Pancreas (tissue), 10 donors: ENCODE data around the gene SIAH3. TPM values are rescaled to one million over a fixed set of nuclear protein-coding genes. Genes with fewer than 3 reads are reported as not detected.

Source experiments
- ATAC-seq, 4 donors: fragments of 200-7000 bp; cut with Tn5 transposase; one replicate each; pipeline versions ENCODE4 v1.8.0 to v1.9.1; 2020; ENCODE audit warnings: mild to moderate bottlenecking in 4 of 4, moderate library complexity in 4 of 4
- DNase-seq, 6 donors: peaks; one replicate each; pipeline ENCODE4 v3.0.0-alpha.2; 2020
- FAIRE-seq: peaks from 2 replicates; lab custom pipeline; 2012; peaks lifted over from hg19 to GRCh38; lab: Jason Lieb, UNC
- H3K27ac ChIP-seq, 4 donors: fragments of 200-600 bp; sonication (generic); 1 replicate in 3 of 4; 2 replicates in 1 of 4; pipeline versions ENCODE4 v1.5.0 to v1.8.0; 2020
- H3K27me3 ChIP-seq, 4 donors: fragments of 200-600 bp; one replicate each; pipeline ENCODE4 v1.8.0; 2021
- H3K36me3 ChIP-seq, 3 donors: fragments of 200-600 bp; sonication (generic) in 1 of 3; one replicate each; pipeline versions ENCODE4 v1.5.0 to v1.8.0; 2020 to 2021
- H3K4me1 ChIP-seq, 3 donors: fragments of 200-600 bp; one replicate each; pipeline ENCODE4 v1.8.0; 2021
- H3K4me3 ChIP-seq, 4 donors: fragments of 200-600 bp; sonication (generic) in 2 of 4; one replicate each; pipeline versions ENCODE4 v1.5.0 to v1.8.0; 2020 to 2021
- H3K9me3 ChIP-seq, 4 donors: fragments of 200-600 bp; one replicate each; pipeline ENCODE4 v1.8.0; 2021
- WGBS, 2 donors: extraction: QIAGEN DNeasy Blood & Tissue Kit; methylation state at CpG; one replicate each; pipeline ENCODE4 v1.1.7; 2013; 5-methylcytosine and 5-hydroxymethylcytosine counted together
- intact Hi-C, 3 donors: fragments of 100-400 bp; cut with DNase I; formaldehyde crosslinking; loops; one replicate each; pipeline versions ENCODE4 v1.11.1 to v1.14.2; 2022
- polyA plus RNA-seq, 2 donors: library from polyadenylated mRNA; stranded (reverse); fragments of 200-250 nt; gene quantifications; one replicate each; pipeline ENCODE4 v1.2.3, GENCODE V29; 2013
- total RNA-seq, 6 donors: library from RNA; stranded (reverse); fragmentation: NEBNext Ultra II Directional in 4 of 6; extraction: Animal tissue kit (Norgen Biotek cat#: 25700) in 4 of 6; gene quantifications; one replicate each; pipeline versions ENCODE4 v1.2.1 to v1.2.4, GENCODE V29; 2021 to 2023
- TF ChIP-seq, protein P1 (sequence below), 4 donors: fragments of 200-600 bp; sonication (generic) in 3 of 4; IDR thresholded peaks; one replicate each; pipeline versions ENCODE4 v1.5.0 to v1.8.0; 2021; ENCODE audit warnings: antibody characterized with exemption in 4 of 4
- donor health status: healthy with polysubstance abuse.
- donor health status: DM: no; HTN: no; CAD: no; lungs with moderate emphysema.
- donor health status: DM: no; HTN: no; CAD: no.
- donor health status: control.
- donor health status: control.
- donor health status: Bipolar disorder and iron deficiency.
- donor health status: DM: yes; HTN: yes; CAD: no.
- donor health status: DM: no; HTN: no; CAD: no.
- donor health status: DM: no; HTN: no; CAD: no.
- donor health status: DM: yes; HTN: yes; CAD: no.

The SIAH3 gene
- total and polyA plus RNA-seq, 8 donors: 0.03 TPM; not detected in 7

DNA sequence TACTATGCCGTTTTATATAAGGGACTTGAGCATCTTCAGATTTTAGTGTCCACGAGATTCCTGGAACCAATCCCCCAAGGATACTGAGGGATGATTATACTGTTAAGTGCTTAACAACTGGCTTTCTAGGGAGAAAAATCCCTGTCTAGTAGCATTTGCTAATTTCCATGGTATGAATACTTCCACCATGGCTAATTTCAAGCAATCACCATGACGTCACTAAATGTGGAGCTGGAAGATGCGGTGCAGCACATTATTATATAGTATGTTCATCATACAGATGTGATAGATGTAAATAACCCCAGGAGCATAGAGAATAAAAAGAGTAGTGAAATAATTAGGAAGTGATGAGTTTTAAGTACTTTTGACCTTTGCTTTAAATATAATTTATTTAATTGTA lies 72.7 kb downstream of the SIAH3 start:
- Histone ChIP-seq H3K27ac (no peak overlapping the region), H3K4me3 (no peak overlapping the region), H3K36me3 (no peaks in the 10 kb centered on the region), H3K9me3 (no peaks in the 10 kb centered on the region), H3K4me1 (peaks cover 0 to 9% (median 0%) of the 10 kb centered on the region in 3 donors), H3K27me3 (peaks cover 0 to 3% (median 0%) of the 10 kb centered on the region in 4 donors)
- intact Hi-C loops: no loop called here
- DNase-seq (no peak), FAIRE-seq (no peak), ATAC-seq (no peak)
- TF ChIP-seq, protein P1, sequence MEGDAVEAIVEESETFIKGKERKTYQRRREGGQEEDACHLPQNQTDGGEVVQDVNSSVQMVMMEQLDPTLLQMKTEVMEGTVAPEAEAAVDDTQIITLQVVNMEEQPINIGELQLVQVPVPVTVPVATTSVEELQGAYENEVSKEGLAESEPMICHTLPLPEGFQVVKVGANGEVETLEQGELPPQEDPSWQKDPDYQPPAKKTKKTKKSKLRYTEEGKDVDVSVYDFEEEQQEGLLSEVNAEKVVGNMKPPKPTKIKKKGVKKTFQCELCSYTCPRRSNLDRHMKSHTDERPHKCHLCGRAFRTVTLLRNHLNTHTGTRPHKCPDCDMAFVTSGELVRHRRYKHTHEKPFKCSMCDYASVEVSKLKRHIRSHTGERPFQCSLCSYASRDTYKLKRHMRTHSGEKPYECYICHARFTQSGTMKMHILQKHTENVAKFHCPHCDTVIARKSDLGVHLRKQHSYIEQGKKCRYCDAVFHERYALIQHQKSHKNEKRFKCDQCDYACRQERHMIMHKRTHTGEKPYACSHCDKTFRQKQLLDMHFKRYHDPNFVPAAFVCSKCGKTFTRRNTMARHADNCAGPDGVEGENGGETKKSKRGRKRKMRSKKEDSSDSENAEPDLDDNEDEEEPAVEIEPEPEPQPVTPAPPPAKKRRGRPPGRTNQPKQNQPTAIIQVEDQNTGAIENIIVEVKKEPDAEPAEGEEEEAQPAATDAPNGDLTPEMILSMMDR (IDR thresholded peaks at IDR 0.05): no peak
- 74 to 80% methylated on average over 4 of the region's 4 CpGs for WGBS, 2 donors

DNA sequence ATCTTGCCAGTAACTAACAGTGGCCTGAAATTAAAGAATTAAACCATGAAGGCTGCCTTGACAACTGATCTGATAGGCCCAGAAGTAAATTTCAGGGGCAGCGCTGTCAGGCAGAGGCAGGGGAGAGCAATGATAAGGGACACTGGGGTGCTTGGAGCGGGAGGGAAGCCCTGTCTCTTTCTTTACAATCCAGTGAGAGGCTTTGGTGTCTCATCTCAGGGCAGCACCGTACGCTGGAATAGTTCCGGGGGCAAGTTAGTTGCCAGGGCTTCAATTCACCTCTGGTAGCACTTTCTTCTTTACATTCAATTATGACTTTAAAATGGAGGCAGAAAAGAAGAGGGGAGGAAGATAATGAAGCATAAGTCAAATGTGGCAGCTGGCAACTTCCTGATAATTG lies 74.8 kb downstream of the SIAH3 start:
- H3K4me3 ChIP-seq: no peak overlapping the region
- ATAC-seq: no peak
- H3K36me3 ChIP-seq: no peaks in the 10 kb centered on the region
- FAIRE-seq: no peak
- 80 to 90% methylated on average over 5 of the region's 5 CpGs for WGBS, 2 donors
- H3K4me1 ChIP-seq: peaks cover 0 to 6% (median 0%) of the 10 kb centered on the region in 3 donors
- TF ChIP-seq, protein P1 (IDR thresholded peaks at IDR 0.05): no peak
- no peak overlapping the region for H3K27ac ChIP-seq
- peaks cover 0 to 3% (median 0%) of the 10 kb centered on the region in 4 donors for H3K27me3 ChIP-seq
- intact Hi-C loops: no loop called here
- no peak for DNase-seq
- H3K9me3 ChIP-seq: no peaks in the 10 kb centered on the region

DNA sequence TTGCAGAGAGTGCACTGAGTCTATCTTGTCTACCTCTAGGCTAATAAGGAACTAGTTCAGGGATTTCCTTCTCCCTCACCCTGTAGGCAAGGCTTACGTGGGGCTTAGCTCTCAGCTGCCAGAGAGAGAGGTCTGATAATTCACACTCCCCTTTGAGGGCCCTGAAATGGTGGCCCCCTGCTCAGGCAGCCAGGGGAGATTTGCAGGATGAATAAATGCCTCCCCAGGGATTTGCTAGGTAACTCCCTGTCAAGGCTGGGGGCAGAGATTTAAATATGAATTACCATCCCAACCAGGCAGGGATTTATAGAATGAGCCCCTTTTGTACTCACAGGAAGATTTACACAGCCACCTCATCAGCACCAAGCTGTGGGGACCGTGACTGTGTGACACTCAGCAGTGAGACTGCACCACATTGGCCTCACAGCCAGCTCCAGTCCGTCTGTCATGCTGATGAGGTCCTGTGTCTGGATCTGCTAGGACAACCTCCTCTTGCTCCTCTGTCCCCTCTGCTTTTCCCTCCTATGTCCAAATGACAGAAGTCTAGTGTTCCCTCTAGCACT lies 76.1 kb downstream of the SIAH3 start:
- Histone ChIP-seq H3K4me3 (no peak overlapping the region), H3K36me3 (no peaks in the 10 kb centered on the region), H3K27ac (no peak overlapping the region), H3K27me3 (peaks cover 0 to 3% (median 0%) of the 10 kb centered on the region in 4 donors), H3K9me3 (no peaks in the 10 kb centered on the region), H3K4me1 (no peaks in the 10 kb centered on the region)
- ATAC-seq (no peak), FAIRE-seq (no peak), DNase-seq (no peak)
- TF ChIP-seq, protein P1 (IDR thresholded peaks at IDR 0.05): no peak
- WGBS, 2 donors: 71 to 83% methylated on average over 3 of the region's 3 CpGs
- intact Hi-C loops: no loop called here

DNA sequence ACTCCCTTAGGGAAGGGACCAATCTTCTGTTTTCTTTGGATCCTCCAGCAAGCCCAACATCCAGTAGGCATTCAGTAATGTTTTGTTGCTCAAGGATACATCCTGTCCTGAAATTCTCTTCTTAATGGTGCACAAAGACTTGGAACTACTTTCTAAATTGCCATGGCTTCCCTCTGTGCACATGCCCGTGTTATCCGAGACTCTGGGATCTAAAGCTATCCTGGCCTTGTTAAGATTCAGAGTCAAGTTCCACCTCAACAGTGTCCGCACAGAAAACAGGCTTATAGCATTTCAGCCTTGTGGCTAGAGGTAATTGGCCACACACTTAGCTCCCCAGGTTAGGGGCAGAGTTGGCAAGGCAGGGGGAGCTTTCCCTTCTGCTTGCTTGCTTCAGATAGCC lies 77.6 kb downstream of the SIAH3 start:
- 89 to 93% methylated on average over 3 of the region's 3 CpGs for WGBS, 2 donors
- Histone ChIP-seq H3K27ac (no peak overlapping the region), H3K4me3 (no peak overlapping the region), H3K27me3 (peaks cover 0 to 2% (median 0%) of the 10 kb centered on the region in 4 donors), H3K9me3 (no peaks in the 10 kb centered on the region), H3K36me3 (no peaks in the 10 kb centered on the region), H3K4me1 (no peaks in the 10 kb centered on the region)
- ATAC-seq: no peak
- no peak for FAIRE-seq
- DNase-seq: no peak
- intact Hi-C loops: no loop called here
- TF ChIP-seq, protein P1 (IDR thresholded peaks at IDR 0.05): no peak

DNA sequence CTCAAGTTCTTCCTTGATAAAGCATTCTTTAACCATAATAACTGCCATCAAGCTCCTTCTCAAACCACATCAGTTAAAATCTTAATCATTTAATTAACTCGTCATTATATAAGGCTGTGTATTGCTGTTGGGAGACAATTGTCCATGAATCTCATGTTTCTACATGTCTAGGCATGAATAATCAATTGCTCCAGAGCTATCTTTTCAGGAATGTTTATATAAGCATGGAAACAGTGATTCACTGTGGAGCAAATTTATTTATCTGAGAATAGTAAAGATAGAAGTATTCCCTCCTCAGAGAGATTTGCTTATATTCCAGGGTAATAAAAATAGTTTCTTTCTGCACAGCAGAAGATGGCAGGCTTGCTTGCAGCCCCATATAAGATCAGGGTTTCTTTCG lies 78.3 kb downstream of the SIAH3 start:
- Histone ChIP-seq H3K36me3 (no peaks in the 10 kb centered on the region), H3K4me1 (no peaks in the 10 kb centered on the region), H3K27me3 (no peaks in the 10 kb centered on the region), H3K4me3 (no peak overlapping the region), H3K9me3 (no peaks in the 10 kb centered on the region), H3K27ac (no peak overlapping the region)
- DNase-seq (no peak), ATAC-seq (no peak), FAIRE-seq (no peak)
- WGBS, 2 donors: 69 to 80% methylated on average over 2 of the region's 2 CpGs
- intact Hi-C loops: no loop called here
- TF ChIP-seq, protein P1 (IDR thresholded peaks at IDR 0.05): no peak
